Kidney tubule cell (primary cell): ENCODE results near the gene TCHHL1.

ENCODE experiments used
- DNase-seq: peaks from one replicate; pipeline ENCODE4 v3.0.0-alpha.2; 2018; ENCODE audit warnings: low spot score

Gene TCHHL1

GRCh38 chr1:152038871-152039270 is 50.0 kb downstream of the TCHHL1 start:
- DNase-seq: no peak

- peak; percentile 89 for DNase-seq
Measured at GRCh38 chr1:152036267-152037216, 52.3 kb downstream of the TCHHL1 start, which contains the start of gene S100A11. Gene S100A11 (minus strand): TSS chr1:152037004. CDS start chr1:152036915, 89 bp downstream.

- peak; percentile 47 for DNase-seq
Measured at GRCh38 chr1:152035539-152036266, 53.2 kb downstream of the TCHHL1 start.

- peak; percentile 86 for DNase-seq
Measured at GRCh38 chr1:152034654-152035538, 54.0 kb downstream of the TCHHL1 start.

- no peak for DNase-seq
Measured at GRCh38 chr1:152034324-152034653, 54.6 kb downstream of the TCHHL1 start.
